OCI-LY1 (cell line): ENCODE measurements around the gene FUT1.
"Not testable (repeated sequence)": the region's sequence is repeated elsewhere in the genome, so short reads cannot be mapped to it uniquely, and the experiment has no call there.

Experiments used
- EZH2 ChIP-seq: fragments of 200-600 bp; sonication (generic), shearing (Covaris generic); IDR thresholded peaks from 2 replicates; pipeline ENCODE4 v1.8.0; 2017; ENCODE audit warnings: borderline replicate concordance, mixed run types, mild to moderate bottlenecking, antibody characterized with exemption, low read length, moderate library complexity, mixed read lengths
- TF ChIP-seq, protein P1 (sequence below): fragments of 200-600 bp; sonication (generic), shearing (Covaris generic); IDR thresholded peaks from 2 replicates; pipeline ENCODE4 v1.5.1; 2017; ENCODE audit warnings: mild to moderate bottlenecking, antibody characterized with exemption, low read length, moderate library complexity, mixed read lengths

DNA sequence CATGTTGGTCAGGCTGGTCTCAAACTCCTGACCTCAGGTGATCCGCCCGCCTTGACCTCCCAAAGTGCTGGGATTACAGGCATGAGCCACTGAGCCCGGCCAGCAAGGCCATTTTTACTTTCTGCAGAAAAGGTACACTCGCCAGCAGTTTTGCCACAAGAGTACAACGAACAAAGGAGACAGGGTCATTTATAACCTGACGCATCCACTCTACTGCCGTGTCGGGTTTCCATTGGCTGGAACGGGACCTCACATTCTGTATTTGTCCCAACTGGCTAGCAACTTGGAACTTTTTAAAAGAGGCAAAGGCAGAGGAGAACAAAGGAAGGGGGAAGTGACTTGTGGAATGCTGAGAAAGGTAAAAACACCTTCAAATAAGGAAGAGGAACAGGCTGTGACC is 34.9 kb upstream of the FUT1 start:
- TF ChIP-seq, protein P1, sequence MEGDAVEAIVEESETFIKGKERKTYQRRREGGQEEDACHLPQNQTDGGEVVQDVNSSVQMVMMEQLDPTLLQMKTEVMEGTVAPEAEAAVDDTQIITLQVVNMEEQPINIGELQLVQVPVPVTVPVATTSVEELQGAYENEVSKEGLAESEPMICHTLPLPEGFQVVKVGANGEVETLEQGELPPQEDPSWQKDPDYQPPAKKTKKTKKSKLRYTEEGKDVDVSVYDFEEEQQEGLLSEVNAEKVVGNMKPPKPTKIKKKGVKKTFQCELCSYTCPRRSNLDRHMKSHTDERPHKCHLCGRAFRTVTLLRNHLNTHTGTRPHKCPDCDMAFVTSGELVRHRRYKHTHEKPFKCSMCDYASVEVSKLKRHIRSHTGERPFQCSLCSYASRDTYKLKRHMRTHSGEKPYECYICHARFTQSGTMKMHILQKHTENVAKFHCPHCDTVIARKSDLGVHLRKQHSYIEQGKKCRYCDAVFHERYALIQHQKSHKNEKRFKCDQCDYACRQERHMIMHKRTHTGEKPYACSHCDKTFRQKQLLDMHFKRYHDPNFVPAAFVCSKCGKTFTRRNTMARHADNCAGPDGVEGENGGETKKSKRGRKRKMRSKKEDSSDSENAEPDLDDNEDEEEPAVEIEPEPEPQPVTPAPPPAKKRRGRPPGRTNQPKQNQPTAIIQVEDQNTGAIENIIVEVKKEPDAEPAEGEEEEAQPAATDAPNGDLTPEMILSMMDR = not testable (repeated sequence)
- not testable (repeated sequence) for TF ChIP-seq EZH2
